AML-193 (cell line): ENCODE data around the gene PPFIBP1.

Source experiments
- DNase-seq, 2 experiments: peaks; one replicate each; lab custom pipeline; 2025; lab: John Stamatoyannopoulos, UW

PPFIBP1 gene

DNA sequence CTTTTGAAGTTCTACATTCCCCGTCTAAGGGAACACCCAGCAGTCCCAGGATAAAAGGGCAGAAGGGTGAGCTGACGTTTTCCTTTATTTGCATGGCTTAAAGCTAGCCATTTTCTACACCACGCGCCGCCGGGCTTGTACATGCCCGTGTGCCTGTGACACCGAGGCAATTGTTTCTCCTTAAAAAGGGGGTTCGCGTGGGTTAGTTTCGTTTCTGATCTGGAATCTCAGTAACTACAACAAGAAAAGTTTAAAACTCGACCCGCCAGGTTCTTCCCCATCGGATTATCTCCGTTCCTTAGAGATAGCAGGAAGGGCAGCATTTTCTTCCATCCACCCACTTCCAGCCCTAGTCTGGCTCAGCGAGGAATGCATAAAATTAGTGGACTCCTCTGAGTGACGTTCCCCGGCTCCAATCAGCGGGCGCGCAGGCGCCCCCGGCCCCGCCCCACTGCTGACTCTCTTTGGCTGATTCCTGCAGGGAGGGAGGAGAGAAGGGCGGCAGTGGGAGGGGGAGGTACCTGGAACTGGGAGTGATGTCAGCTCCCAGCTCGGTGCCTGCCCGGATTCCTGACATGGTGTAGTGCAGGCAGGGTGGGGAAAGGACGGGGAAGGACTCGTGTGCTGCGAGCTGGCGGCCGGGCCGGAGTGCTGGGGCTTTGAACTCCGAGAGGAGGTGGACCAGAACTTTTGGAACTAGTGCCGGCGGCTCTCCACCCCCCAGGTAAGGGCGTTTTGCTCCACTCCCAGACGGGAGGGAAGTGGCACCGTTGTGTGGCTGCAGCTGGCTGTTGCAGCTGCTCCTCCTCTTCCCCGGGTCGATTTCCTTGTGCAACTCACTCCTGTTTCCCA, at the start of gene PPFIBP1:
Gene PPFIBP1 (plus strand): TSS at position 565 of the 852 bp plus-strand sequence. CDS start 109,191 bp downstream, outside the sequence.
- peak; percentile 72 to 76 for DNase-seq

DNA sequence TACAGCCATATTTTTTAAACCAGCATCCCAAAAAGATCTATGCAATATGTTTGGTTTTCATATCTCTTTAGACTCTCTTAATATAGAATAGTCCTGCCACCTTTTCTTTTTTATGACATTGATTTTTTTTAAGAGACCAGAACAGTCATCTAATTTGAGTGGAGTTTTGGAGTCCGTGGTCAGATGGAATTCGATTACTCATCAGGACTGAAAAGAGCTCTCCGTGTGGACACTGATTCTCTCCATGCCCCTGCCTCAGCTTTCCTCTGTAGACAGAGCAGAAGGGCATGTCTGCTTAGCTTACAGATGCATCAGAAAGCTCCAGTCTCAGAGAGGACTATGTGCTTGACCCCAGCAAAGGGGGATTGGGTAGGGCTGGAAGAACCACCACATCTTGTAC, 49.7 kb upstream of the PPFIBP1 start:
- DNase-seq, result no peak

DNA sequence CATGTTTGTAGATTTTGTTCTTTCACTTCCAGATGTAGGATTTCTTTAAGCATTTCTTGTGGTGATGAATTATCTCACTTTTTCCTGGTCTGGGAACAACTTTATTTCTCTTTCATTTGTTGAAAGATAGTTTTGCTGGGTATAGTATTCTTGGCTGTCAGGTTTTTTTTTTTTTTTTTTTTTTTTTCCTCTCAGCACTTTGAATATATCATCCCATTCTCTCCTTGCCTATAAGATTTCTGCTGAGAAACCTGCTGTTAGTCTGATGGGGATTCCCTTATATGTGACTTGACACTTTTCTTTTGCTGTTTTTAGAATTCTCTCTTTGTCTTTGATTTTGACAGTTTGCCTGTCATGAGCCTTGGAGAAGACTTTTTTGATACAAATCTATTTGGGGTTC, 47.0 kb upstream of the PPFIBP1 start:
- no peak for DNase-seq

GRCh38 chr12:27478949-27479348, 45.1 kb upstream of the PPFIBP1 start:
- DNase-seq, result no peak

- DNase-seq, result no peak
Measured at GRCh38 chr12:27480016-27480415, 44.0 kb upstream of the PPFIBP1 start.

GRCh38 chr12:27486961-27487360, 37.0 kb upstream of the PPFIBP1 start:
- DNase-seq, result no peak

DNA sequence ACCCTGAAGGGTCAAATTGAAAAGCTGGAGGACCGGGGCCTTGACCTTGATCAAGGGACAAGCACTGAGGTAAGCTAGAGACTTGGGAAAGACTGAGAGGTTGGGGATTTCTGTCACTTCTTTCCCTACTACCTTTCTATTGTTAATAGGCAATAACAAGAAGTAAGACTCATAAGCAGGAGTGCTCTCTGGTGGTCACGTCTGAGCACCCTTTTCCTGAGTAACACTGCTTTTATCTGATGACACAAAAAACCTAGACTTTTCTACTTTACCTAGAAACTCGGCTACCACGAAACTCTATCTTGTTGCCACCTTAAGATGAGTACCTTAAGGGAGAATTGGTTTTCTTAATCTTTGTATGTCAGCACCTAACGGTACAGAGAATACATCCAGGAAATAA, 35.5 kb upstream of the PPFIBP1 start:
- DNase-seq, result no peak

DNA sequence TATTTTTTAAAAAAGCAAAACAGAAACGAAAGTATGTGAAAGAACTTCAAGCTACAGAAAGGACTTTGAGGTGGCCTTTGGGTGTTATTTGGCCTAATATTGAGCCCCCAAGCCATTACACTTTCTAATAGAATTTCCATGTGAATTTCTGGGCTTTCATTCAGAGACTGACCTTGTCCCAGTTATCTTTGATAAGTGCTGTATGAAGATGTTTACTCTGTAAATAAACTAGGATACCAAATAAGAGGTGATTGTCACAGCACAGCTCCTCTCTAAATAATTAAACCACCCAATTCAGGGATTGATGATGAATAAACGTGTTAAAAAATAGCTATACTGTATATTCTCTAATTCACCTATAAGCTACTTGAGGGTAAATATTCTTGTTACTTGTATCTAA, 32.8 kb upstream of the PPFIBP1 start:
- no peak for DNase-seq

DNA sequence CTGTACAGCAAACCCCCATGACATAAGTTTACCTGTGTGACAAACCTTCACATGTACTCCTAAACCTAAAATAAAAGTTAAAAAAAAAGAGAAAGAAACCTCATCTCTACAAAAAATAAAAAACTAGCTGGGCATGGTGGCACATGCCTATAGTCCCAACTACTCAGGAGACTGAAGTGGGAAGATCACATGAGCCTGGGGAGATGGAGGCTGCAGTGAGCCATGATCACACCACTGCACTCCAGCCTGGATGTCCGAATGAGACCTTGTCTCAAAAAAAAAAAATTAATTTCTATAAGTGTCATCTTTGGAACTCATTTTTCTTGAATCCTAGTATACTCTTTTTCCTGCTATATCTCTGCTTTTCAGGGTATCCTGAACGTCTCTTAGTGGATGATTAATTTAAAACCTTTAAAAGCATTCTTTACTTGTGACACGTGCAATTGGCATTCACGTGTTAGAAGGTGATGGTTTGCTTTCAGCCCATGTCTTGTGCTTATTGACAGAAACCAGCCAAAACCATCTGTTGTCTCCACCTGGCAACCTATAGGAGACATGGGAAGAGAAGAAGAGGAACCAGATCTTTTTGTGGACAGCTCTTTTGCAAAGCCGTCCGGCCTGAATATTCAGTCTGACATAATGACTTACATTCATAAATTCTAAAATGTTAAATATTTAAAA, 30.6 kb upstream of the PPFIBP1 start:
- no peak for DNase-seq

DNA sequence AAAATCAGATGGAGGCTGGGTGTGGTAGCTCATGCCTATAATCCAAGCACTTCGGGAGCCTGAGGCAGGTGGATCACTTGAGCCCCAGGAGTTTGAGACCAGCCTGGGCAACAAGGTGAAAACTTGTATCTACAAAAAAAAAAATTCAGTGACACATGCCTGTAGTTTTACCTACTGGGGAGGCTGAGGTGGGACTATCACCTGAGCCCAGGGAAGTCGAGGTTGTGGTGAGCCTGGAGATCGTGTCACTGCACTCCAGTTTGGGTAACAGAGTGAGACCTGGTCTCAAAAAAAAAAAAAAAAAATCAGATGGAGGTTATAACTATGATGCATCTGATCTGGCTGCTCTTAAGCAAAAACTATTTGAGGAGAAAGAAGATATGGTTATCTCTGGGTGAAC, 26.6 kb upstream of the PPFIBP1 start:
- no peak for DNase-seq

- no peak for DNase-seq
Measured at GRCh38 chr12:27498149-27498548, 25.9 kb upstream of the PPFIBP1 start.

DNA sequence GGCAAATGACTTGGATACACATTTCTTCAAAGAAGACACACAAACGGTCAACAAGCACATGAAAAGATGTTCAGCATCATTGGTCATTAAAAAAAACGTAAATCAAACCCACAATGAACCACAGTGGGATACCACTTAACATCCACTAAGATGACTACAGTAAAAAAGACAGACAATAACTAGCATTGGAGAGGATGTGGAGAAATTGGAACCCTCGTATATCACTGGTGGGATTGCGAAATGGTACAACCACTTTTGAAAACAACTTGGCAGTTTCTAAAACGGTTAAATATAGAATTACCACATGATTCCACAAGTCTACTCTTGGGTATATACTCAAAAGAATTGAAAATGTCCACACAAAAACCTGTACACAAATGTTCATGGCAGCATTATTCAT, 25.2 kb upstream of the PPFIBP1 start:
- DNase-seq, result no peak

GRCh38 chr12:27499377-27499776, 24.6 kb upstream of the PPFIBP1 start:
- no peak for DNase-seq

GRCh38 chr12:27500546-27500945, 23.5 kb upstream of the PPFIBP1 start:
- DNase-seq, result no peak

DNA sequence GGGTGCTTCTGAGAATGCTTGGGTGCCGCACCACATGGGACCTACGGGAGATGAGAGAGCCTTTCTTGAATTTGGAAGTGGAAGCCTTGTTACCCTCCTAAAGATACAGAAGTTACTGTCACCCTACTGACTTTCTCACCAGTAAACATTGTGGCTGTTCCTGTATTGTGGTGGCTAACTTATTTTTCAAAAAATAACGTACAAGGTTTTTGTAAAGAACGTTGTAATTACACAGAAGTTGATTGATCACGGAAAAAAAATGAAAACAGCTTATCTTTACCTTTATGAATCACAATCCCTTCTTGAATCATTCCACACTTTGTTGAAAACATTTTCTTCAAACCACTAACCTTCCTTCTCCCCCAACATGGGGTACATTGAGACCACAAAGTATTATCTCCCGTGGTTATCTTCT, 22.0 kb upstream of the PPFIBP1 start:
- no peak for DNase-seq

- DNase-seq, result no peak
Measured at GRCh38 chr12:27504507-27504906, 19.5 kb upstream of the PPFIBP1 start.

DNA sequence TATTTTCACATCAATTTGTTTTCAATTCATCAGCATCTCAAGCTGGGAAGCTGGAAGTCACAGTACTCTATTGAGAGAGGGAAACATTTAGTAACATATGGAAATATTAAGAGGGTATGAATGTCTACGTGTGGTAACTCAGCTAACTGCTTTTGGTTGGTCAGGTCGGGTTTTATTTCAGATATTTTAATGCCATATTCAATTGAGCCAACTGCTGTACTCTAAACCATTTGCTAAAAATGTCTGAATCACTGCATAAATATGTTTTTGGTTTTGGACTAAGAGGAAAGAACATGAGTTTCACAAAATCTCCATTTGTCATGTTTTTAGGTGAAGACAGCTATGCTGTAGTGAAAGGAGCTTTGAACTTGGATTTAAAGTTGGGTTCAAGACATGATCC, 18.9 kb upstream of the PPFIBP1 start:
- DNase-seq, result no peak

- no peak for DNase-seq
Measured at GRCh38 chr12:27505761-27506160, 18.2 kb upstream of the PPFIBP1 start.

- DNase-seq, result no peak
Measured at GRCh38 chr12:27506645-27507189, 17.3 kb upstream of the PPFIBP1 start.

DNA sequence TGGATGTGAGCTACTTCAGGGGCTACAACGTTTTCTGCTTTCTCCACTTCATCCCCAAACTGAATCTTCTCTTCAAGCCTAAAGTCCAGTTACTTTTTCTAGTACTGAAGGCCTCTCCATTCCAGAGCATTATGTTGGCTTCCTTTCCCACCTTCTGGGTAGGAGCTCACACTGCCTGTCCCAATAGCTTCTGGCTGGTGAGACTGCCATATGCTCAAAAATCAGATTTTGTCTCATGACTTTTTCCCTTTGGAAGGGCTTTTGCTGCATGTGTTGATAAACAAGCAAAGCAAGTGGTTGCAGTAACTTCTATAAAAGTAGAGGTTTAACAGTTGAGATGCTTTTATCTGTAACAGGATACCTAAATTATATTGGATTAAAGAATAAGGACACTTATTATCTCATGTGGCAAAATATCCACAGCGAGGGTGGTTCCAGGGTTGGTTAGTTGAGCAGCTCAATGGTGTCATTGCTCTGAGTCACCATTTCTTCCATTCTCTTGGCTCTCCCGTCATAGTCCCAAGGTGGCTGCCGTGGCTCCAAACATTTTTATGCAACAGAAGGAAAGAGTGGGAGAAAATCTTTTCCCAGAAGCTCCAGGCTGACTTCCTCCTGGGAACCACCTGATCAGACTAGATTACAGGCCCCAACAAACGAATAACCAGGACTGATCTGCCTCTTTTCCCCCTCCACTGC, 15.1 kb upstream of the PPFIBP1 start:
- no peak for DNase-seq

DNA sequence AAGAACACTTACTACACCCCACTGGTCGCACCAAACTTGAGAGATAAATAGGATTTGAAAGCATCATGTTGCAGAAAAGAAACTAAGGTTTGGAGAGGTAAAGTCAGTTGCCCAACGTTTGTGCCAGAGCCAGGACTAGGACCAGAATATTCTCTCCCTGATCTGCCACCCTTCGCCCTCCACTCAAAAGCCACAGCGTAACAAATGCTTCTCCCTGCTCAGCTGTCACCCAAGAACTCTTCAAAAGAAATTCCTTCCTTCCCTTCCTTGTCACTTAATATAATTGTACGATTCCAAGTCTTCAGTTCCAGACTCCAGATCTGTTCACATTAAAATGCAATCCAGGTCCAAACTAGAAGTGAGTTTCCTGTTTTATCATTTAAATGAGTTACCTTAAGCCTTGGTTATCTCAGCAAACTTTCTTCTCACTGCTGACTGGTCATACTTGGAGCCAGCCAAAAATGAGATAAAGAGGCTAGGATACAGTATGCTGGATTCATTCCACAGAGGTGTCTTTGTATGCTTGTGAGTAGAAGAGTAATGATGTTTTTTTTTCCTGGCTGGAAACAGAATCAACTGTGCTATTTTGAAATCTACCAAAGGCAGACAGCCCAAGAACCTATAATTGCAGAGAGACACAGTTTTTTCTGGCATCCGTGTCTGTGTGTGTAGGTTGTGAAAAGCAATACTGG, 12.8 kb upstream of the PPFIBP1 start:
- DNase-seq, result no peak

GRCh38 chr12:27511723-27512045, 12.3 kb upstream of the PPFIBP1 start:
- DNase-seq, result no peak
